GM23338 (cell line): ENCODE data around the gene TMEM234. TPM values are rescaled to one million over a fixed set of nuclear protein-coding genes. Genes with fewer than 3 reads are reported as not detected.

ENCODE experiments used
- ATAC-seq: fragments of 200-7000 bp; cut with Tn5 transposase; 3 replicates; pipeline ENCODE4 v1.9.1; 2020
- DNase-seq: peaks from one replicate; pipeline ENCODE4 v3.0.0-alpha.2; 2015; ENCODE audit warnings: low spot score
- H2AFZ ChIP-seq: fragments of 200-600 bp; sonication (generic); 2 replicates; pipeline ENCODE4 v1.8.0; 2016; ENCODE audit warnings: antibody characterized with exemption, mild to moderate bottlenecking, moderate library complexity
- H3F3A ChIP-seq: fragments of 200-600 bp; sonication (generic); replicated peaks from 2 replicates; pipeline ENCODE4 v1.8.0; 2017; ENCODE audit warnings: antibody characterized with exemption, mixed run types, low read depth
- H3K27ac ChIP-seq: fragments of 200-600 bp; sonication (generic); 2 replicates; pipeline ENCODE4 v1.6.1; 2016; ENCODE audit warnings: low read depth
- H3K27me3 ChIP-seq: fragments of 200-600 bp; sonication (generic); 2 replicates; pipeline ENCODE4 v1.8.0; 2016; ENCODE audit warnings: mild to moderate bottlenecking, mixed run types, moderate library complexity; ENCODE audit not compliant: insufficient read depth
- H3K36me3 ChIP-seq: fragments of 200-600 bp; sonication (generic); 2 replicates; pipeline ENCODE4 v1.8.0; 2016; ENCODE audit warnings: mild to moderate bottlenecking; ENCODE audit not compliant: insufficient read depth
- H3K4me1 ChIP-seq: fragments of 200-600 bp; sonication (generic); 2 replicates; pipeline ENCODE4 v1.8.0; 2016; ENCODE audit warnings: mild to moderate bottlenecking, moderate library complexity; ENCODE audit not compliant: insufficient read depth
- H3K4me2 ChIP-seq: fragments of 200-600 bp; sonication (generic); 2 replicates; pipeline ENCODE4 v1.7.1; 2017; ENCODE audit warnings: mixed run types
- H3K4me3 ChIP-seq: fragments of 200-600 bp; sonication (generic); 2 replicates; pipeline ENCODE4 v1.6.1; 2016; ENCODE audit warnings: mixed run types
- H3K79me2 ChIP-seq: fragments of 200-600 bp; sonication (generic); replicated peaks from 2 replicates; pipeline ENCODE4 v1.8.0; 2017; ENCODE audit warnings: mild to moderate bottlenecking; ENCODE audit not compliant: insufficient read depth
- H3K9me2 ChIP-seq: fragments of 200-600 bp; sonication (generic); 2 replicates; pipeline ENCODE4 v1.8.0; 2017; ENCODE audit not compliant: insufficient read depth
- H4K20me1 ChIP-seq: fragments of 200-600 bp; sonication (generic); replicated peaks from 2 replicates; pipeline ENCODE4 v1.8.0; 2017; ENCODE audit warnings: mild to moderate bottlenecking; ENCODE audit not compliant: insufficient read depth
- H3K27ac Mint-ChIP-seq: 2 replicates; pipeline ENCODE4 v1.8.0; 2020; ENCODE audit warnings: inconsistent platforms, mild to moderate bottlenecking, moderate library complexity, mixed read lengths
- H3K27me3 Mint-ChIP-seq: 3 replicates; pipeline ENCODE4 v1.8.0; 2022; ENCODE audit warnings: low read depth, mild to moderate bottlenecking, moderate library complexity, mixed read lengths, inconsistent platforms; ENCODE audit not compliant: insufficient read depth, poor library complexity
- H3K36me3 Mint-ChIP-seq: 3 replicates; pipeline ENCODE4 v1.8.0; 2021; ENCODE audit warnings: low read depth, mild to moderate bottlenecking, inconsistent platforms, moderate library complexity, mixed read lengths
- H3K4me1 Mint-ChIP-seq: 3 replicates; pipeline ENCODE4 v1.8.0; 2020; ENCODE audit warnings: mild to moderate bottlenecking, inconsistent platforms, mixed read lengths
- H3K4me3 Mint-ChIP-seq: 3 replicates; pipeline ENCODE4 v1.8.0; 2021; ENCODE audit warnings: moderate library complexity, mild to moderate bottlenecking, inconsistent platforms, mixed read lengths
- H3K9me3 Mint-ChIP-seq: 3 replicates; pipeline ENCODE4 v1.8.0; 2020; ENCODE audit warnings: moderate library complexity, mild to moderate bottlenecking, inconsistent platforms, mixed read lengths
- CREB1 ChIP-seq: fragments of 250-450 bp; sonication (Bioruptor Pico); IDR thresholded peaks from 2 replicates; pipeline ENCODE4 v1.5.0; 2020; ENCODE audit warnings: low read depth, mild to moderate bottlenecking, moderate library complexity
- CTCF ChIP-seq, 2 experiments: fragments of 200-600 bp in 1 of 2; sonication (generic) in 1 of 2; conservative IDR thresholded peaks; 2 replicates each; pipeline versions ENCODE4 v1.5.1 to v1.6.1; 2016 to 2017; ENCODE audit warnings: antibody characterized with exemption in 2 of 2, low read depth in 2 of 2, mild to moderate bottlenecking in 2 of 2, moderate library complexity in 1 of 2
- ETS1 ChIP-seq: IDR thresholded peaks from 2 replicates; pipeline ENCODE4 v1.6.1; 2016; ENCODE audit warnings: antibody characterized with exemption
- EZH2 ChIP-seq: fragments of 200-600 bp; sonication (generic); IDR thresholded peaks from one replicate; pipeline ENCODE4 v1.8.0; 2017; ENCODE audit warnings: antibody characterized with exemption, mild to moderate bottlenecking, low read depth; ENCODE audit not compliant: unreplicated experiment
- EZH2phosphoT487 ChIP-seq: fragments of 200-600 bp; sonication (generic); IDR thresholded peaks from one replicate; pipeline ENCODE4 v1.8.1; 2018; ENCODE audit warnings: antibody characterized with exemption; ENCODE audit not compliant: unreplicated experiment
- NANOG ChIP-seq: IDR thresholded peaks from 2 replicates; pipeline ENCODE4 v1.6.1; 2016; ENCODE audit warnings: antibody characterized with exemption, borderline replicate concordance
- POLR2AphosphoS5 ChIP-seq: IDR thresholded peaks from 2 replicates; pipeline ENCODE4 v1.6.1; 2016; ENCODE audit warnings: antibody characterized with exemption, low read depth
- REST ChIP-seq: IDR thresholded peaks from one replicate; pipeline ENCODE4 v1.6.1; 2018; ENCODE audit warnings: antibody characterized with exemption; ENCODE audit not compliant: unreplicated experiment
- STAT1 ChIP-seq: IDR thresholded peaks from one replicate; pipeline ENCODE4 v1.6.1; 2016; ENCODE audit warnings: antibody characterized with exemption; ENCODE audit not compliant: unreplicated experiment
- ZNF331 ChIP-seq: fragments of 250-450 bp; sonication (Bioruptor Pico); IDR thresholded peaks from 2 replicates; pipeline ENCODE4 v1.5.0; 2020; ENCODE audit warnings: low read depth, mild to moderate bottlenecking, moderate library complexity
- polyA plus RNA-seq: library from polyadenylated mRNA; unstranded; fragments of >200 nt; fragmentation: Nextera tagmentation; extraction: Ambion mirVana; gene quantifications from 2 replicates; pipeline ENCODE4 v1.2.1, GENCODE V29; 2016
- total RNA-seq: library from RNA; depleted of rRNA; stranded (reverse); fragments of >200 nt; shearing (Covaris generic); gene quantifications from 2 replicates; pipeline ENCODE4 v1.2.3, GENCODE V29; 2014

Gene TMEM234
- total and polyA plus RNA-seq, 2 experiments from 2014 or later, result 4.7 to 8.2 TPM

- no peaks in the 10 kb centered on the region for H3K9me2 ChIP-seq
- no peak for ATAC-seq
- no peak overlapping the region for H3K27ac Mint-ChIP-seq
- no peaks in the 10 kb centered on the region for H3K79me2 ChIP-seq
- no peak overlapping the region for H3K4me3 ChIP-seq
- no peak overlapping the region for H2AFZ ChIP-seq
- H3K4me3 Mint-ChIP-seq, result no peak overlapping the region
- no peak for DNase-seq
- TF ChIP-seq EZH2phosphoT487, result no peak
- TF ChIP-seq NANOG, result no peak
- peaks cover 37% of the 10 kb centered on the region; the same call in 1 of the 2 replicates for H3F3A ChIP-seq
- H3K36me3 Mint-ChIP-seq, result peaks cover 56% of the 10 kb centered on the region
- H3K4me1 ChIP-seq, result peaks cover 28% of the 10 kb centered on the region
- H4K20me1 ChIP-seq, result peaks cover 4% of the 10 kb centered on the region
- H3K36me3 ChIP-seq, result peaks cover 32% of the 10 kb centered on the region
- H3K27me3 ChIP-seq, result peaks cover 7% of the 10 kb centered on the region
- H3K4me2 ChIP-seq, result no peak overlapping the region
- no peak overlapping the region for H3K27ac ChIP-seq
- peaks cover 2% of the 10 kb centered on the region; the same call in 2 of the 3 replicates for H3K9me3 Mint-ChIP-seq
- H3K27me3 Mint-ChIP-seq, result peaks cover 30% of the 10 kb centered on the region
- H3K4me1 Mint-ChIP-seq, result peaks cover 42% of the 10 kb centered on the region
These were observed 24.3 kb downstream of the TMEM234 start for GRCh38 chr1:32197837-32198236.

GRCh38 chr1:32197074-32197473, 25.1 kb downstream of the TMEM234 start:
- Mint-ChIP-seq H3K27ac (no peak overlapping the region), H3K4me3 (no peak overlapping the region), H3K4me1 (peaks cover 38% of the 10 kb centered on the region), H3K36me3 (peaks cover 63% of the 10 kb centered on the region), H3K27me3 (peaks cover 30% of the 10 kb centered on the region), H3K9me3 (no peaks in the 10 kb centered on the region; the same call in 1 of the 3 replicates)
- no peak overlapping the region for H3K4me3 ChIP-seq
- DNase-seq (no peak), ATAC-seq (no peak)
- no peaks in the 10 kb centered on the region for H3K9me2 ChIP-seq
- H3K36me3 ChIP-seq, result peaks cover 36% of the 10 kb centered on the region
- no peak overlapping the region for H3K27ac ChIP-seq
- H3K79me2 ChIP-seq, result no peaks in the 10 kb centered on the region
- H4K20me1 ChIP-seq, result peaks cover 4% of the 10 kb centered on the region
- H3F3A ChIP-seq, result peaks cover 33% of the 10 kb centered on the region; the same call in 1 of the 2 replicates
- H2AFZ ChIP-seq, result no peak overlapping the region
- peaks cover 27% of the 10 kb centered on the region for H3K4me1 ChIP-seq
- no peak overlapping the region for H3K4me2 ChIP-seq
- no peaks in the 10 kb centered on the region for H3K27me3 ChIP-seq
- no peak for TF ChIP-seq EZH2

- DNase-seq (no peak), ATAC-seq (no peak)
- peaks cover 4% of the 10 kb centered on the region for H4K20me1 ChIP-seq
- no peaks in the 10 kb centered on the region for H3K9me2 ChIP-seq
- H3K4me1 ChIP-seq, result peaks cover 18% of the 10 kb centered on the region
- H3K4me3 ChIP-seq, result no peak overlapping the region
- H3K27me3 ChIP-seq, result no peaks in the 10 kb centered on the region
- Mint-ChIP-seq H3K4me3 (no peak overlapping the region), H3K9me3 (no peaks in the 10 kb centered on the region; the same call in 2 of the 3 replicates), H3K27ac (no peak overlapping the region), H3K4me1 (peaks cover 30% of the 10 kb centered on the region), H3K36me3 (peaks cover 72% of the 10 kb centered on the region), H3K27me3 (peaks cover 22% of the 10 kb centered on the region)
- peaks cover 41% of the 10 kb centered on the region for H3K36me3 ChIP-seq
- no peak overlapping the region for H3K27ac ChIP-seq
- no peak overlapping the region for H3K4me2 ChIP-seq
- TF ChIP-seq CTCF (conservative IDR thresholded peaks at IDR 0.05; ENCODE audit: low read depth in 2 of 2) (no peak), POLR2AphosphoS5 (no peak), REST (no peak), STAT1 (no peak), ZNF331 (CRISPR knock-in tag) (no peak), EZH2phosphoT487 (no peak), EZH2 (no peak), CREB1 (no peak), ETS1 (no peak), NANOG (no peak)
- H3K79me2 ChIP-seq, result no peaks in the 10 kb centered on the region
- H3F3A ChIP-seq, result peaks cover 27% of the 10 kb centered on the region; the same call in 1 of the 2 replicates
- H2AFZ ChIP-seq, result no peak overlapping the region
These were observed 26.0 kb downstream of the TMEM234 start for GRCh38 chr1:32195972-32196823.
